ENCODE results near the gene TECPR2.

- TF ChIP-seq EZH2 (IDR thresholded peaks at IDR 0.05; ENCODE audit: borderline replicate concordance) (no peak), CTCF (IDR thresholded peaks at IDR 0.05; ENCODE audit: poor library complexity) (no peak)
Measured at GRCh38 chr14:102335163-102335562, 27.6 kb upstream of the TECPR2 start.
